Measurements from ENCODE around the gene PLCH1. TPM values are rescaled to one million over a fixed set of nuclear protein-coding genes. Genes with fewer than 3 reads are reported as not detected.

PLCH1 gene
- total RNA-seq, 1 experiment from 2014 or later: 1.4 TPM

DNA sequence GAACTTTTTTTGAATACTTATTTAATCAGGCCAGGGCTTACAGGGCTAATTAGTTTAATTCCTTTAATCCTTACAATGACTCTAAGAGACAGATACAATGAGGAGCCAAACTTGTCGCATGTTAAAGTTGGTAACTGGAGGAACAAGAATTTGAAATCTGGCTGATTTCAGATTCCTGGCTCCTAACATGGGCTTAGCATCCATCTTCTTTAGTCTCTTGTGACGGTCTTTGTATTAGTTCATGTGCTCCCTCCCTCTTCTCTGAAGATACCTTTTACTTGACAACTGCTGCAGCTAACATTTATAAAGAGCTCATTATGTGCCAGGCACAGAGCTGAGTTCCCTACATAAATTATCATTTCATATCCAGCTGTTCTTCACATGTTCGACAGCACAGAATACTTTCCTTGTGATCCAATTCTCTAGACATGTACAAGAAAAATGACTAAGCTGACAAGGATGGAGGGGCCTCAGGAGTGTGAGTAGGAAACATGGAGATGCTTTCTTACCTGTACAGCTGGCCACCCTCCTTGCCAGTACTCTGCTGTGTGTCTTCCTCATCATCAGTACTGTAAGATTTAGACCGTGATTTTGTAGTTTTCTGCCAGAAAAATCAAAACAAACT, 244.6 kb downstream of the PLCH1 start:
- Histone ChIP-seq H3K4me3 (no peak overlapping the region), H3K9me3 (ENCODE audit: insufficient read depth, low read depth) (no peaks in the 10 kb centered on the region), H2AFZ (no peak overlapping the region), H3K27me3 (ENCODE audit: insufficient read depth, low read depth) (no peaks in the 10 kb centered on the region), H3K9me2 (ENCODE audit: insufficient read depth) (no peaks in the 10 kb centered on the region), H3K4me1 (replicated peaks; ENCODE audit: insufficient read depth) (peaks cover 8% of the 10 kb centered on the region; the same call in 1 of the 2 replicates), H3F3A (ENCODE audit: insufficient read depth, low read depth) (no peaks in the 10 kb centered on the region), H3K4me2 (no peak overlapping the region), H4K20me1 (ENCODE audit: insufficient read depth) (no peaks in the 10 kb centered on the region), H3K36me3 (ENCODE audit: low read depth) (no peaks in the 10 kb centered on the region), H3K27ac (no peak overlapping the region), H3K79me2 (ENCODE audit: low read depth) (no peaks in the 10 kb centered on the region)
- BruUV-seq (replicated peaks): no TSS peak
- no peak for TF ChIP-seq EZH2 (IDR thresholded peaks at IDR 0.05; ENCODE audit: low read depth)
- TF ChIP-seq, protein P1, sequence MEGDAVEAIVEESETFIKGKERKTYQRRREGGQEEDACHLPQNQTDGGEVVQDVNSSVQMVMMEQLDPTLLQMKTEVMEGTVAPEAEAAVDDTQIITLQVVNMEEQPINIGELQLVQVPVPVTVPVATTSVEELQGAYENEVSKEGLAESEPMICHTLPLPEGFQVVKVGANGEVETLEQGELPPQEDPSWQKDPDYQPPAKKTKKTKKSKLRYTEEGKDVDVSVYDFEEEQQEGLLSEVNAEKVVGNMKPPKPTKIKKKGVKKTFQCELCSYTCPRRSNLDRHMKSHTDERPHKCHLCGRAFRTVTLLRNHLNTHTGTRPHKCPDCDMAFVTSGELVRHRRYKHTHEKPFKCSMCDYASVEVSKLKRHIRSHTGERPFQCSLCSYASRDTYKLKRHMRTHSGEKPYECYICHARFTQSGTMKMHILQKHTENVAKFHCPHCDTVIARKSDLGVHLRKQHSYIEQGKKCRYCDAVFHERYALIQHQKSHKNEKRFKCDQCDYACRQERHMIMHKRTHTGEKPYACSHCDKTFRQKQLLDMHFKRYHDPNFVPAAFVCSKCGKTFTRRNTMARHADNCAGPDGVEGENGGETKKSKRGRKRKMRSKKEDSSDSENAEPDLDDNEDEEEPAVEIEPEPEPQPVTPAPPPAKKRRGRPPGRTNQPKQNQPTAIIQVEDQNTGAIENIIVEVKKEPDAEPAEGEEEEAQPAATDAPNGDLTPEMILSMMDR (conservative IDR thresholded peaks at IDR 0.05): no peak
- no peak for DNase-seq
- POLR2A ChIA-PET (ENCODE audit: unreplicated experiment): no interaction called here
- CTCF ChIA-PET: no interaction called here
- intact Hi-C loops (cut with micrococcal nuclease; ENCODE audit: unreplicated experiment): no loop called here

DNA sequence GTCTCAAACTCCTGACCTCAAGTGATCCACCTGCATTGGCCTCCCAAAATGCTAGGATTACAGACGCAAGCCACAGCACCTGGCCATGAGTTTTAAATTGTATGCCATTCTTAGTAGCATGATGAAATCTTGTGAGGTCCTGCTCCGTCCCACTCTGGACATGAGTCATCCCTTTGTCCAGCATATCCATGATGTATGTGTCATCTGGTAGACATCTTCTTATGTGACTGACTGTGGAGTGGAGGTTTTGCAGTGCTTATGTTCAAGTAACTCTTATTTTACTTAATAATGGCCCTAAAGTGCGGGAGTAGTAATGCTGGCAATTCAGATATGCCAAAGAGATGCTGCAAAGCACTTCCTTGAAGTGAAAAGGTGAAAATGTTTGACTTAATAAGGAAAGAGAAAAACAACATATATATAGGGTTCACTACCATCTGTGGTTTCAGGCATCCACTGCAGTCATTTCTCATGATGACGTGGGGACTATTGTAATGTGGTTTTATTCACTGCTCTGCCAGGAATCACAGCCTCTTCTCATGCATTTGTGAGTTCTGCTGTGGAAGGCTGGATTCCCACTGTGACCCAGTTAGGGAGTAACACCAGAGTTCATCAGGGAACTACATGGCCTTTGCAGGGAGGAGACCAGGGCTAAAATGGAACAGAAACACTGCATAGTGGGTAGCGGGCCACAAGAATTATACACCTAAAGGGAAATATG, 246.8 kb downstream of the PLCH1 start:
- BruUV-seq (replicated peaks): no TSS peak
- peak overlapping the region; percentile 52 for H2AFZ ChIP-seq
- no peaks in the 10 kb centered on the region for H3K36me3 ChIP-seq (ENCODE audit: low read depth)
- CTCF ChIA-PET: no interaction called here
- H3K27ac ChIP-seq: peak overlapping the region; percentile 48
- H3F3A ChIP-seq (ENCODE audit: insufficient read depth, low read depth): no peaks in the 10 kb centered on the region
- peak; percentile 28 to 68 for DNase-seq
- no peaks in the 10 kb centered on the region for H3K9me2 ChIP-seq (ENCODE audit: insufficient read depth)
- no peaks in the 10 kb centered on the region for H4K20me1 ChIP-seq (ENCODE audit: insufficient read depth)
- intact Hi-C loops (cut with micrococcal nuclease; ENCODE audit: unreplicated experiment): loop anchor here (2.0 to 5.0 kb wide), 2 partner anchors 23 to 106 kb away; no protein-coding TSS in a partner anchor
- no peak overlapping the region for H3K4me3 ChIP-seq
- H3K9me3 ChIP-seq (ENCODE audit: insufficient read depth, low read depth): no peaks in the 10 kb centered on the region
- peaks cover 8% of the 10 kb centered on the region; the same call in 1 of the 2 replicates for H3K4me1 ChIP-seq (replicated peaks; ENCODE audit: insufficient read depth)
- H3K27me3 ChIP-seq (ENCODE audit: insufficient read depth, low read depth): no peaks in the 10 kb centered on the region
- TF ChIP-seq, protein P1 (conservative IDR thresholded peaks at IDR 0.05): no peak
- no peak for TF ChIP-seq EZH2 (IDR thresholded peaks at IDR 0.05; ENCODE audit: low read depth)
- POLR2A ChIA-PET (ENCODE audit: unreplicated experiment): no interaction called here
- H3K79me2 ChIP-seq (ENCODE audit: low read depth): no peaks in the 10 kb centered on the region
- H3K4me2 ChIP-seq: no peak overlapping the region

DNA sequence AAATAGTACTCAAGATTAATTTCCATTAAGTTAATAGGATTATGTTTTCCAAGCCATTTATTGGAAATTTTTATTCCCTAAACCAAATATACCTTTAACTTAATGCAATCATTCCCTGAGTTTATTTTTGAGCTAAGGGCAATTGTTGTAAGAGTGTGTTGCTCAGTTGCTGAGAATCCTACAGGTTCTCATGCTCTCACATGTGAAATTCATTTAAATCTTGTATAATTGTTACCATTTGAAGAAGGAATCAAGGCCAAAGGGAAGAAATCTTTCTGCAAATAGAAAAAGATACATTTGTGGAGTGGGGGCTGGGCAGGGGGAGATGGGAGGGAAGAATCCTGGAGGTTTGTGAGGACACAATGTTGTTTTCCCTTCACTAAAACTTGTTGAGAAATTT, 248.7 kb downstream of the PLCH1 start:
- BruUV-seq (replicated peaks): no TSS peak
- no peaks in the 10 kb centered on the region for H3K27me3 ChIP-seq (ENCODE audit: insufficient read depth, low read depth)
- H3K9me3 ChIP-seq (ENCODE audit: insufficient read depth, low read depth): no peaks in the 10 kb centered on the region
- H3K9me2 ChIP-seq (ENCODE audit: insufficient read depth): no peaks in the 10 kb centered on the region
- POLR2A ChIA-PET (ENCODE audit: unreplicated experiment): no interaction called here
- no peak overlapping the region for H3K27ac ChIP-seq
- no peaks in the 10 kb centered on the region for H3F3A ChIP-seq (ENCODE audit: insufficient read depth, low read depth)
- H3K79me2 ChIP-seq (ENCODE audit: low read depth): no peaks in the 10 kb centered on the region
- no peak overlapping the region for H3K4me2 ChIP-seq
- no peaks in the 10 kb centered on the region for H4K20me1 ChIP-seq (ENCODE audit: insufficient read depth)
- intact Hi-C loops (cut with micrococcal nuclease; ENCODE audit: unreplicated experiment): loop anchor here (5.0 kb wide), 1 partner anchor 104 kb away; no protein-coding TSS in a partner anchor
- TF ChIP-seq, protein P1 (conservative IDR thresholded peaks at IDR 0.05): no peak
- TF ChIP-seq EZH2 (IDR thresholded peaks at IDR 0.05; ENCODE audit: low read depth): no peak
- DNase-seq: no peak
- peaks cover 8% of the 10 kb centered on the region; the same call in 1 of the 2 replicates for H3K4me1 ChIP-seq (replicated peaks; ENCODE audit: insufficient read depth)
- CTCF ChIA-PET: no interaction called here
- no peak overlapping the region for H2AFZ ChIP-seq
- no peak overlapping the region for H3K4me3 ChIP-seq
- H3K36me3 ChIP-seq (ENCODE audit: low read depth): no peaks in the 10 kb centered on the region
